Right renal cortex interstitium (tissue), 3 donors: Measurements from ENCODE around the gene KLHDC7B. TPM values are rescaled to one million over a fixed set of nuclear protein-coding genes. Genes with fewer than 3 reads are reported as not detected.

ENCODE experiments used
- DNase-seq, 3 donors: peaks; one replicate each; pipeline ENCODE4 v3.0.0-alpha.2; 2013; ENCODE audit warnings: low read depth in 3 of 3, low spot score in 2 of 3
- polyA plus RNA-seq, 3 donors: library from polyadenylated mRNA; unstranded; fragments of 120-200 nt; gene quantifications; one replicate each; pipeline ENCODE4 v1.2.1, GENCODE V29; 2013; ENCODE audit not compliant: insufficient read length in 3 of 3

KLHDC7B gene
- under 1 TPM; 0.04 to 0.86 (median 0.36) TPM for polyA plus RNA-seq

- no peak for DNase-seq
Measured at GRCh38 chr22:50545522-50546325, at the start of gene KLHDC7B. KLHDC7B (plus strand) TSS chr22:50545899; CDS start chr22:50546244, 345 bp downstream.

- no peak for DNase-seq
Measured at GRCh38 chr22:50497093-50497492, 48.6 kb upstream of the KLHDC7B start.

- peak in 1 of 3 donors; percentile 67 for DNase-seq
Measured at GRCh38 chr22:50498322-50498890, 47.3 kb upstream of the KLHDC7B start.

- no peak for DNase-seq
Measured at GRCh38 chr22:50500452-50500851, 45.2 kb upstream of the KLHDC7B start.

GRCh38 chr22:50502096-50502495 is 43.6 kb upstream of the KLHDC7B start:
- no peak for DNase-seq

GRCh38 chr22:50502628-50503474 is 42.8 kb upstream of the KLHDC7B start:
- no peak for DNase-seq

- no peak for DNase-seq
Measured at GRCh38 chr22:50503475-50504145, 42.1 kb upstream of the KLHDC7B start.

- no peak for DNase-seq
Measured at GRCh38 chr22:50504369-50505211, 41.1 kb upstream of the KLHDC7B start.

GRCh38 chr22:50505276-50505775 is 40.4 kb upstream of the KLHDC7B start:
- no peak for DNase-seq

GRCh38 chr22:50505776-50506610 is 39.7 kb upstream of the KLHDC7B start:
- DNase-seq: no peak

GRCh38 chr22:50506611-50507420 is 38.9 kb upstream of the KLHDC7B start:
- no peak for DNase-seq

GRCh38 chr22:50507421-50507990 is 38.2 kb upstream of the KLHDC7B start, which contains the start of gene LMF2:
LMF2 (minus strand) TSS chr22:50507702; CDS start chr22:50507675, 27 bp downstream.
- no peak for DNase-seq

GRCh38 chr22:50507991-50508884 is 37.5 kb upstream of the KLHDC7B start, which contains the start of gene NCAPH2:
NCAPH2 (plus strand) TSS chr22:50508224; CDS start chr22:50508338, 114 bp downstream.
- peak; percentile 95 to 97 (median 96) for DNase-seq

- DNase-seq: no peak
Measured at GRCh38 chr22:50508897-50509296, 36.8 kb upstream of the KLHDC7B start.

GRCh38 chr22:50513175-50513574 is 32.5 kb upstream of the KLHDC7B start:
- no peak for DNase-seq

GRCh38 chr22:50516068-50516467 is 29.6 kb upstream of the KLHDC7B start:
- DNase-seq: no peak
